H1 (cell line): ENCODE data around the gene ANKRD2. TPM values are rescaled to one million over a fixed set of nuclear protein-coding genes. Genes with fewer than 3 reads are reported as not detected.

Experiments used
- polyA plus RNA-seq, 7 experiments: library from polyadenylated mRNA; depleted of rRNA in 3 of 7; stranded (reverse) in 5 of 7; unstranded in 2 of 7; fragments of >200 nt in 5 of 7; fragments of 200-250 nt in 2 of 7; gene quantifications; 1 replicate in 5 of 7; 2 replicates in 1 of 7; 4 replicates in 1 of 7; pipeline versions ENCODE4 v1.2.1 to v1.2.3, GENCODE V29; 2011 to 2013; ENCODE audit warnings: missing spikeins in 2 of 7, mixed read lengths in 2 of 7
- total RNA-seq: library from RNA; stranded (reverse); fragmentation: NEBNext Ultra II Directional; extraction: Animal tissue kit (Norgen Biotek cat#: 25700); gene quantifications from 2 replicates; pipeline ENCODE4 v1.2.1, GENCODE V29; 2021

Gene ANKRD2
- total and polyA plus RNA-seq, 2 of the 8 experiments (the other 6 are each of a cell fraction or from before 2014, with no cell fraction given): not detected

Other genes starting within 250 kb of the ANKRD2 start
- gene FRAT2, start 238.1 kb upstream of the ANKRD2 start, total RNA-seq: 83.0 and 87.7 TPM in 2 replicates
- gene FRAT2, start 238.1 kb upstream of the ANKRD2 start, polyA plus RNA-seq (2011; rRNA removed): 47.4 and 58.4 TPM in 2 replicates
- 65.8 and 71.9 TPM in 2 replicates for gene RRP12, start 171.4 kb upstream of the ANKRD2 start, total RNA-seq
- 21.0 and 33.1 TPM in 2 replicates for gene RRP12, start 171.4 kb upstream of the ANKRD2 start, polyA plus RNA-seq (2011; rRNA removed)
- 799 and 819 TPM in 2 replicates for gene PGAM1, start 146.6 kb upstream of the ANKRD2 start, total RNA-seq
- 791 and 833 TPM in 2 replicates for gene PGAM1, start 146.6 kb upstream of the ANKRD2 start, polyA plus RNA-seq (2011; rRNA removed)
- gene EXOSC1, start 126.8 kb upstream of the ANKRD2 start, total RNA-seq: 52.1 and 53.6 TPM in 2 replicates
- 58.6 and 68.1 TPM in 2 replicates for gene EXOSC1, start 126.8 kb upstream of the ANKRD2 start, polyA plus RNA-seq (2011; rRNA removed)
- gene ZDHHC16, start 126.6 kb upstream of the ANKRD2 start, total RNA-seq: 45.9 and 50.4 TPM in 2 replicates
- gene ZDHHC16, start 126.6 kb upstream of the ANKRD2 start, polyA plus RNA-seq (2011; rRNA removed): 108 and 127 TPM in 2 replicates
- gene MMS19, start 74.4 kb upstream of the ANKRD2 start, total RNA-seq: 128 and 130 TPM in 2 replicates
- gene MMS19, start 74.4 kb upstream of the ANKRD2 start, polyA plus RNA-seq (2011; rRNA removed): 221 and 228 TPM in 2 replicates
- gene UBTD1, start 73.9 kb upstream of the ANKRD2 start, total RNA-seq: 22.3 and 23.1 TPM in 2 replicates
- 36.2 and 48.8 TPM in 2 replicates for gene UBTD1, start 73.9 kb upstream of the ANKRD2 start, polyA plus RNA-seq (2011; rRNA removed)
- 0.28 and 0.29 TPM in 2 replicates for gene HOGA1, start 11.6 kb downstream of the ANKRD2 start, total RNA-seq
- gene HOGA1, start 11.6 kb downstream of the ANKRD2 start, polyA plus RNA-seq (2011; rRNA removed): 0.57 and 1.00 TPM in 2 replicates
- gene C10orf62, start 16.9 kb downstream of the ANKRD2 start, total RNA-seq: not detected in 2 replicates
- 0.05 TPM in 1 of 2 replicates, not detected in the other for gene C10orf62, start 16.9 kb downstream of the ANKRD2 start, polyA plus RNA-seq (2011; rRNA removed)
- gene MORN4, start 60.7 kb downstream of the ANKRD2 start, total RNA-seq: 10.6 and 13.6 TPM in 2 replicates
- 20.2 and 22.0 TPM in 2 replicates for gene MORN4, start 60.7 kb downstream of the ANKRD2 start, polyA plus RNA-seq (2011; rRNA removed)
- 21.9 and 22.9 TPM in 2 replicates for gene PI4K2A, start 67.9 kb downstream of the ANKRD2 start, total RNA-seq
- gene PI4K2A, start 67.9 kb downstream of the ANKRD2 start, polyA plus RNA-seq (2011; rRNA removed): 20.7 and 21.9 TPM in 2 replicates
- gene AVPI1, start 114.5 kb downstream of the ANKRD2 start, total RNA-seq: 7.8 and 9.0 TPM in 2 replicates
- gene AVPI1, start 114.5 kb downstream of the ANKRD2 start, polyA plus RNA-seq (2011; rRNA removed): 13.5 and 14.5 TPM in 2 replicates
- gene MARVELD1, start 141.0 kb downstream of the ANKRD2 start, total RNA-seq: 33.1 and 37.3 TPM in 2 replicates
- gene MARVELD1, start 141.0 kb downstream of the ANKRD2 start, polyA plus RNA-seq (2011; rRNA removed): 28.1 and 38.0 TPM in 2 replicates
- 19.8 and 22.7 TPM in 2 replicates for gene ZFYVE27, start 164.3 kb downstream of the ANKRD2 start, total RNA-seq
- 16.6 and 20.9 TPM in 2 replicates for gene ZFYVE27, start 164.3 kb downstream of the ANKRD2 start, polyA plus RNA-seq (2011; rRNA removed)
- gene SFRP5, start 199.2 kb downstream of the ANKRD2 start, total RNA-seq: 3.3 and 3.9 TPM in 2 replicates
- gene SFRP5, start 199.2 kb downstream of the ANKRD2 start, polyA plus RNA-seq (2011; rRNA removed): 5.9 and 8.6 TPM in 2 replicates